Epithelial cell of prostate (primary cell): ENCODE results near the gene ATP8B4.
"Not testable (repeated sequence)": the region's sequence is repeated elsewhere in the genome, so short reads cannot be mapped to it uniquely, and the experiment has no call there.

Experiments
- DNase-seq: peaks from one replicate; pipeline ENCODE4 v3.0.0-alpha.2; 2011; ENCODE audit warnings: low read depth, low spot score
- H3K27ac ChIP-seq: fragments of 450-650 bp; 2 replicates; pipeline ENCODE4 v1.5.1; 2017; ENCODE audit warnings: mild to moderate bottlenecking

ATP8B4 gene

GRCh38 chr15:50141856-50142255 is 22.8 kb upstream of the ATP8B4 start:
- DNase-seq, result no peak
- H3K27ac ChIP-seq, result no peak overlapping the region

- no peak overlapping the region for H3K27ac ChIP-seq
- no peak for DNase-seq
Measured at GRCh38 chr15:50140983-50141382, 21.9 kb upstream of the ATP8B4 start.

- no peak overlapping the region for H3K27ac ChIP-seq
- DNase-seq, result no peak
Measured at GRCh38 chr15:50140098-50140497, 21.1 kb upstream of the ATP8B4 start.

GRCh38 chr15:50138391-50138790 is 19.4 kb upstream of the ATP8B4 start:
- H3K27ac ChIP-seq, result no peak overlapping the region
- DNase-seq, result no peak

- no peak for DNase-seq
- H3K27ac ChIP-seq, result peak overlapping the region; percentile 26
Measured at GRCh38 chr15:50137893-50138292, 18.9 kb upstream of the ATP8B4 start.

GRCh38 chr15:50137330-50137761 is 18.3 kb upstream of the ATP8B4 start:
- peak; percentile 88 for DNase-seq
- H3K27ac ChIP-seq, result peak overlapping the region; percentile 26

GRCh38 chr15:50135031-50135551 is 16.1 kb upstream of the ATP8B4 start:
- H3K27ac ChIP-seq, result peak overlapping the region; percentile 62
- DNase-seq, result no peak

GRCh38 chr15:50134524-50135024 is 15.5 kb upstream of the ATP8B4 start:
- H3K27ac ChIP-seq, result peak overlapping the region; percentile 62
- no peak for DNase-seq

- H3K27ac ChIP-seq, DNase-seq: not testable (repeated sequence)
Measured at GRCh38 chr15:50132251-50132984, 13.4 kb upstream of the ATP8B4 start.

GRCh38 chr15:50131617-50132016 is 12.6 kb upstream of the ATP8B4 start:
- no peak for DNase-seq
- no peak overlapping the region for H3K27ac ChIP-seq

GRCh38 chr15:50128266-50128665 is 9.2 kb upstream of the ATP8B4 start:
- no peak for DNase-seq
- H3K27ac ChIP-seq, result no peak overlapping the region

- DNase-seq, result no peak
Measured at GRCh38 chr15:50127255-50127777, 8.3 kb upstream of the ATP8B4 start.

GRCh38 chr15:50126072-50126471 is 7.0 kb upstream of the ATP8B4 start:
- H3K27ac ChIP-seq, result no peak overlapping the region
- no peak for DNase-seq

More at GRCh38 chr15:50127255-50127777, 8.3 kb upstream of the ATP8B4 start:
- H3K27ac ChIP-seq, result no peak overlapping the region

GRCh38 chr15:50124631-50125030 is 5.6 kb upstream of the ATP8B4 start:
- H3K27ac ChIP-seq, result no peak overlapping the region

GRCh38 chr15:50123861-50124557 is 5.0 kb upstream of the ATP8B4 start:
- no peak for DNase-seq
- H3K27ac ChIP-seq, result no peak overlapping the region

More at GRCh38 chr15:50124631-50125030, 5.6 kb upstream of the ATP8B4 start:
- no peak for DNase-seq

GRCh38 chr15:50120729-50121128 is 1.7 kb upstream of the ATP8B4 start:
- no peak overlapping the region for H3K27ac ChIP-seq
- DNase-seq, result no peak

- DNase-seq, result no peak
- no peak overlapping the region for H3K27ac ChIP-seq
Measured at GRCh38 chr15:50117431-50118027, 1.5 kb downstream of the ATP8B4 start.

- no peak for DNase-seq
- H3K27ac ChIP-seq, result no peak overlapping the region
Measured at GRCh38 chr15:50116477-50116876, 2.6 kb downstream of the ATP8B4 start.

GRCh38 chr15:50113992-50114780 is 4.8 kb downstream of the ATP8B4 start:
- no peak for DNase-seq
- no peak overlapping the region for H3K27ac ChIP-seq

- H3K27ac ChIP-seq, result no peak overlapping the region
Measured at GRCh38 chr15:50113187-50113505, 5.9 kb downstream of the ATP8B4 start.

More at GRCh38 chr15:50113187-50113505, 5.9 kb downstream of the ATP8B4 start:
- DNase-seq, result no peak
